Activated CD4-positive, CD25-positive, alpha-beta regulatory T cell treated with anti-CD3 and anti-CD28 coated beads, Interleukin-2, amount 50 U/mL, for 16 hours (primary cell): Measurements from ENCODE around the gene BTBD16.

Source experiments
- DNase-seq: peaks from one replicate; pipeline ENCODE4 v3.0.0-alpha.2; 2020; ENCODE audit warnings: low read depth, low spot score

Gene BTBD16

GRCh38 chr10:122343135-122343800 lies 72.2 kb downstream of the BTBD16 start:
- no peak for DNase-seq

- no peak for DNase-seq
Measured at GRCh38 chr10:122343936-122344335, 72.8 kb downstream of the BTBD16 start.

- DNase-seq: no peak
Measured at GRCh38 chr10:122344741-122345258, 73.7 kb downstream of the BTBD16 start.

GRCh38 chr10:122346326-122346950 lies 75.3 kb downstream of the BTBD16 start:
- DNase-seq: no peak

GRCh38 chr10:122347170-122347841 lies 76.2 kb downstream of the BTBD16 start:
- no peak for DNase-seq

- DNase-seq: no peak
Measured at GRCh38 chr10:122348512-122348911, 77.4 kb downstream of the BTBD16 start.

GRCh38 chr10:122348935-122349361 lies 77.9 kb downstream of the BTBD16 start:
- no peak for DNase-seq

- no peak for DNase-seq
Measured at GRCh38 chr10:122349758-122350369, 78.8 kb downstream of the BTBD16 start.

GRCh38 chr10:122350893-122351292 lies 79.8 kb downstream of the BTBD16 start:
- DNase-seq: no peak

- no peak for DNase-seq
Measured at GRCh38 chr10:122352817-122353525, 81.9 kb downstream of the BTBD16 start.

- no peak for DNase-seq
Measured at GRCh38 chr10:122354383-122354782, 83.3 kb downstream of the BTBD16 start.

GRCh38 chr10:122357685-122358084 lies 86.6 kb downstream of the BTBD16 start:
- DNase-seq: no peak

GRCh38 chr10:122359621-122360020 lies 88.5 kb downstream of the BTBD16 start:
- DNase-seq: no peak

- DNase-seq: no peak
Measured at GRCh38 chr10:122361046-122361445, 90.0 kb downstream of the BTBD16 start.

GRCh38 chr10:122362031-122362592 lies 91.0 kb downstream of the BTBD16 start:
- no peak for DNase-seq

- DNase-seq: no peak
Measured at GRCh38 chr10:122362621-122363020, 91.5 kb downstream of the BTBD16 start.

- DNase-seq: no peak
Measured at GRCh38 chr10:122363311-122363710, 92.2 kb downstream of the BTBD16 start.

GRCh38 chr10:122363722-122364463 lies 92.8 kb downstream of the BTBD16 start:
- DNase-seq: no peak

- DNase-seq: no peak
Measured at GRCh38 chr10:122368502-122369254, 97.6 kb downstream of the BTBD16 start.

- DNase-seq: no peak
Measured at GRCh38 chr10:122373108-122373507, 102.0 kb downstream of the BTBD16 start.
